HepG2 (cell line): ENCODE data around the gene SFT2D1. TPM values are rescaled to one million over a fixed set of nuclear protein-coding genes. Genes with fewer than 3 reads are reported as not detected.

ENCODE experiments used
- CCAR2 ChIP-seq: fragments of 200-400 bp; formaldehyde crosslinking; optimal IDR thresholded peaks from 2 replicates; pipeline ENCODE3; 2018; ENCODE audit warnings: low read depth, mild to moderate bottlenecking, low read length, moderate library complexity
- CREB3 ChIP-seq: sonication (generic); formaldehyde crosslinking; IDR thresholded peaks from 2 replicates; pipeline ENCODE4 v1.5.0; 2020; ENCODE audit warnings: missing genetic modification reagents
- DDIT3 ChIP-seq: sonication (generic); formaldehyde crosslinking; IDR thresholded peaks from 2 replicates; pipeline ENCODE4 v1.4.0; 2020; ENCODE audit warnings: mild to moderate bottlenecking, missing genetic modification reagents
- ESRRA ChIP-seq: sonication (generic); formaldehyde crosslinking; IDR thresholded peaks from 2 replicates; pipeline ENCODE4 v1.5.1; 2020; ENCODE audit warnings: mild to moderate bottlenecking, low read depth, missing genetic modification reagents
- HNF4G ChIP-seq, 2 experiments: sonication (generic) in 1 of 2; formaldehyde crosslinking in 1 of 2; IDR thresholded peaks; 2 replicates each; pipeline versions ENCODE4 v1.4.0 to v1.6.1; 2011 to 2020; ENCODE audit warnings: borderline replicate concordance in 2 of 2, low read depth in 2 of 2, mild to moderate bottlenecking in 2 of 2, low read length in 1 of 2, missing genetic modification reagents in 1 of 2, moderate library complexity in 1 of 2
- IRF9 ChIP-seq: sonication (generic); formaldehyde crosslinking; IDR thresholded peaks from 2 replicates; pipeline ENCODE4 v1.8.0; 2022; ENCODE audit warnings: missing genetic modification reagents, mild to moderate bottlenecking, borderline replicate concordance
- MAFF ChIP-seq: IDR thresholded peaks from 2 replicates; pipeline ENCODE4 v1.6.1; 2011; ENCODE audit warnings: low read depth, low read length, improper control_type of control experiment
- MTERF4 ChIP-seq: sonication (generic); formaldehyde crosslinking; IDR thresholded peaks from 2 replicates; pipeline ENCODE4 v1.8.0; 2023; ENCODE audit warnings: mild to moderate bottlenecking, missing genetic modification reagents
- RERE ChIP-seq: IDR thresholded peaks from 2 replicates; pipeline ENCODE4 v1.6.1; 2016; ENCODE audit warnings: low read depth, missing genetic modification reagents, missing compliant biosample characterization
- SRSF4 ChIP-seq: fragments of 200-400 bp; formaldehyde crosslinking; IDR thresholded peaks from one replicate; pipeline ENCODE4 v1.6.1; 2018; ENCODE audit warnings: mild to moderate bottlenecking, low read depth, low read length, moderate library complexity; ENCODE audit not compliant: poor library complexity, severe bottlenecking
- ZNF17 ChIP-seq: sonication (generic); formaldehyde crosslinking; IDR thresholded peaks from 2 replicates; pipeline ENCODE4 v1.5.0; 2020; ENCODE audit warnings: mild to moderate bottlenecking, missing genetic modification reagents
- ZNF326 ChIP-seq: sonication (generic); formaldehyde crosslinking; IDR thresholded peaks from 2 replicates; pipeline ENCODE4 v1.4.0; 2020; ENCODE audit warnings: missing genetic modification reagents, borderline replicate concordance
- ZNF333 ChIP-seq: sonication (generic); formaldehyde crosslinking; IDR thresholded peaks from 2 replicates; pipeline ENCODE4 v1.4.0; 2020; ENCODE audit warnings: mild to moderate bottlenecking, missing genetic modification reagents, borderline replicate concordance
- ZNF430 ChIP-seq: sonication (generic); formaldehyde crosslinking; IDR thresholded peaks from 2 replicates; pipeline ENCODE4 v1.9.0; 2021; ENCODE audit warnings: mild to moderate bottlenecking, missing genetic modification reagents
- ZNF496 ChIP-seq: sonication (generic); formaldehyde crosslinking; IDR thresholded peaks from 2 replicates; pipeline ENCODE4 v1.8.1; 2023; ENCODE audit warnings: mild to moderate bottlenecking, moderate library complexity, missing genetic modification reagents; ENCODE audit not compliant: insufficient replicate concordance
- ZNF569 ChIP-seq: sonication (generic); formaldehyde crosslinking; IDR thresholded peaks from 2 replicates; pipeline ENCODE4 v1.5.0; 2020; ENCODE audit warnings: mild to moderate bottlenecking, missing genetic modification reagents, moderate library complexity, borderline replicate concordance
- ZNF678 ChIP-seq: sonication (generic); formaldehyde crosslinking; IDR thresholded peaks from 2 replicates; pipeline ENCODE4 v1.4.0; 2020; ENCODE audit warnings: mild to moderate bottlenecking, missing genetic modification reagents
- ZNF709 ChIP-seq: sonication (generic); formaldehyde crosslinking; IDR thresholded peaks from 2 replicates; pipeline ENCODE4 v1.5.0; 2020; ENCODE audit warnings: mild to moderate bottlenecking, missing genetic modification reagents
- polyA plus RNA-seq, 8 experiments: library from polyadenylated mRNA; depleted of rRNA in 3 of 8; stranded (reverse) in 7 of 8; unstranded in 1 of 8; fragments of >200 nt; fragmentation: Illumina TruSeq in 4 of 8; extraction: Trizol in 4 of 8; gene quantifications; 2 replicates each; pipeline versions ENCODE4 v1.2.1 to v1.2.3, GENCODE V29; 2011 to 2016; ENCODE audit warnings: low read depth in 4 of 8, missing spikeins in 1 of 8, mixed read lengths in 1 of 8; ENCODE audit not compliant: insufficient read depth in 1 of 8
- total RNA-seq, 5 experiments: library from RNA; depleted of rRNA; stranded (reverse); fragments of >200 nt; fragmentation: Illumina TruSeq; extraction: Trizol; gene quantifications; 2 replicates each; pipeline ENCODE4 v1.2.3, GENCODE V29; 2016; ENCODE audit warnings: low read depth in 1 of 5

SFT2D1 gene
- total and polyA plus RNA-seq, 2 of the 13 experiments (the other 11 are each of a cell fraction or from before 2014, with no cell fraction given): 115 to 147 TPM

- TF ChIP-seq IRF9 (CRISPR knock-in tag) (0 out of 2 replicates have a peak, but pooled peaks have one; percentile 70), ZNF17 (CRISPR knock-in tag) (no peak), CCAR2 (no peak), ZNF709 (CRISPR knock-in tag) (no peak), MAFF (no peak), ESRRA (CRISPR knock-in tag) (0 out of 2 replicates have a peak, but pooled peaks have one; percentile 30), ZNF430 (no peak; the same call in 1 of the 2 replicates), DDIT3 (CRISPR knock-in tag) (no peak), ZNF496 (no peak), ZNF326 (CRISPR knock-in tag) (no peak), MTERF4 (CRISPR knock-in tag) (peak; percentile 83), ZNF569 (CRISPR knock-in tag) (no peak), ZNF333 (CRISPR knock-in tag) (no peak), HNF4G (IDR thresholded peaks at IDR 0.05; ENCODE audit: borderline replicate concordance, low read depth, low read length) (no peak), HNF4G (CRISPR knock-in tag; IDR thresholded peaks at IDR 0.05; ENCODE audit: borderline replicate concordance, low read depth) (no peak; the same call in 1 of the 2 replicates), SRSF4 (no peak), ZNF678 (no peak), CREB3 (no peak), RERE (CRISPR knock-in tag) (no peak; the same call in 1 of the 2 replicates)
Measured at GRCh38 chr6:166381733-166382499, 39.6 kb upstream of the SFT2D1 start (continued).
